Transverse colon (tissue), 4 donors: Measurements from ENCODE around the gene SP7. TPM values are rescaled to one million over a fixed set of nuclear protein-coding genes. Genes with fewer than 3 reads are reported as not detected.
A peak's percentile ranks its signal among the peaks of the same experiment; 100 is the strongest.

Source experiments
- DNase-seq: peaks from one replicate; pipeline ENCODE4 v3.0.0-alpha.2; 2019
- H3K27ac ChIP-seq, 4 donors: fragments of 200-600 bp; sonication (generic); 2 replicates each; pipeline ENCODE4 v1.5.1; 2016 to 2018; ENCODE audit warnings: inconsistent platforms in 4 of 4
- H3K27me3 ChIP-seq: fragments of 200-600 bp; sonication (generic); 2 replicates; pipeline ENCODE4 v1.5.1; 2017; ENCODE audit warnings: inconsistent platforms
- H3K36me3 ChIP-seq, 4 donors: fragments of 200-600 bp; sonication (generic); 2 replicates each; pipeline ENCODE4 v1.5.1; 2017 to 2019; ENCODE audit warnings: inconsistent platforms in 4 of 4
- H3K4me1 ChIP-seq, 4 donors: fragments of 200-600 bp; sonication (generic); 2 replicates each; pipeline ENCODE4 v1.5.1; 2017 to 2020; ENCODE audit warnings: inconsistent platforms in 4 of 4
- H3K4me3 ChIP-seq, 4 donors: fragments of 200-600 bp; sonication (generic); 1 replicate in 1 of 4; 2 replicates in 3 of 4; pipeline versions ENCODE4 v1.5.1 to v1.6.1; 2017 to 2019; ENCODE audit warnings: inconsistent platforms in 4 of 4
- H3K9me3 ChIP-seq, 2 donors: fragments of 200-600 bp; sonication (generic); 2 replicates each; pipeline ENCODE4 v1.5.1; 2017 to 2019; ENCODE audit warnings: inconsistent platforms in 2 of 2
- EP300 ChIP-seq: sonication (generic); formaldehyde crosslinking; IDR thresholded peaks from one replicate; pipeline ENCODE4 v1.6.1; 2017; ENCODE audit warnings: antibody characterized with exemption, low read depth
- POLR2A ChIP-seq: fragments of 450-650 bp; IDR thresholded peaks from one replicate; pipeline ENCODE4 v1.6.1; 2016; ENCODE audit warnings: antibody characterized with exemption, mild to moderate bottlenecking, moderate library complexity
- POLR2AphosphoS5 ChIP-seq, 3 donors: sonication (generic); formaldehyde crosslinking; IDR thresholded peaks; one replicate each; pipeline ENCODE4 v1.6.1; 2016; ENCODE audit warnings: antibody characterized with exemption in 3 of 3
- WGBS, 2 donors: methylation state at CpG; one replicate each; pipeline ENCODE4 v1.1.5; 2018; ENCODE audit warnings: low coverage in 1 of 2; 5-methylcytosine and 5-hydroxymethylcytosine counted together
- in situ Hi-C, 4 donors: fragments of 200-750 bp; cut with MboI; loops; one replicate each; pipeline versions ENCODE4 v1.15.0 to v1.15.1; 2017; ENCODE audit warnings: low sequenced_read_pairs in 3 of 4, low pct_ligation_motif_present in 1 of 4, low pct_unique_long_range_greater_than_20kb in 1 of 4
- intact Hi-C: fragments of 100-400 bp; cut with DNase I; formaldehyde crosslinking; loops from one replicate; pipeline ENCODE4 v1.15.1; 2023; ENCODE audit warnings: low total_unique reads
- total RNA-seq, 4 donors: library from RNA; depleted of rRNA; stranded (reverse); fragments of >200 nt; gene quantifications; one replicate each; pipeline ENCODE4 v1.1.0, GENCODE V29; 2016
- TF ChIP-seq, protein P1 (sequence below), 5 experiments: fragments of 200-600 bp in 3 of 5; fragments of 450-650 bp in 2 of 5; sonication (generic) in 3 of 5; IDR thresholded peaks; 1 replicate in 2 of 5; 2 replicates in 3 of 5; pipeline ENCODE4 v1.5.1; 2016 to 2017; ENCODE audit warnings: antibody characterized with exemption in 5 of 5, inconsistent platforms in 3 of 5, mild to moderate bottlenecking in 2 of 5, moderate library complexity in 1 of 5

SP7 gene
- total RNA-seq, 4 donors from 2014 or later: not detected

DNA sequence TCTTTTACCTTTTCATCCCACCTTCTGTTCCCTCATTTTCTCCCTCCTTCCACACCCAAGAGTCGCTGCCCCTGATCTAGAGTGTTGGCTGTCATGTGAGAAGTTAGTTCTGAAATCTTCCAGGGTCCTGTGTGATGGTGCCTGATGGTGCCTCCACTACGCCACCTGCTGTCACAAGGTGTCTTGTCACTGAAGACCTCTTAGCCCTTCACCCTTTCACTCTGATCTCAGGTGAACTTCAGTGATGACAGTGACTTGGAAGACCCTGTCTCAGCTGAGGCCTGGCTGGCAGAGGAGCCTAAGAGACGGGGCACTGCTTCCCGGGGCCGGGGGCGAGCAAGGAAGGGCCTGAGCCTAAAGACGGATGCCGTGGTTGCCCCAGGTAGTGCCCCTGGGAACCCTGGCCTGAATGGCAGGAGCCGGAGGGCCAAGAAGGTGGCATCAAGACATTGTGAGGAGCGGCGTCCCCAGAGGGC lies 48.4 kb downstream of the SP7 start:
- no peaks in the 10 kb centered on the region for H3K9me3 ChIP-seq
- no peak overlapping the region for H3K4me3 ChIP-seq
- peak; percentile 79 for DNase-seq
- in situ Hi-C loops: loop anchor here in 3 of 4 donors (10.0 to 25.0 kb wide), 2 partner anchors 73 to 225 kb away; partner anchors contain the start of gene TNS2 (in 1 of the 3)
- no peak overlapping the region for H3K27ac ChIP-seq
- intact Hi-C loops: loop anchor here (5.0 to 10.0 kb wide), 2 partner anchors 70 to 223 kb away; no protein-coding TSS in a partner anchor
- TF ChIP-seq POLR2A (no peak), EP300 (no peak), POLR2AphosphoS5 (IDR thresholded peaks at IDR 0.05) (no peak)
- TF ChIP-seq, protein P1, sequence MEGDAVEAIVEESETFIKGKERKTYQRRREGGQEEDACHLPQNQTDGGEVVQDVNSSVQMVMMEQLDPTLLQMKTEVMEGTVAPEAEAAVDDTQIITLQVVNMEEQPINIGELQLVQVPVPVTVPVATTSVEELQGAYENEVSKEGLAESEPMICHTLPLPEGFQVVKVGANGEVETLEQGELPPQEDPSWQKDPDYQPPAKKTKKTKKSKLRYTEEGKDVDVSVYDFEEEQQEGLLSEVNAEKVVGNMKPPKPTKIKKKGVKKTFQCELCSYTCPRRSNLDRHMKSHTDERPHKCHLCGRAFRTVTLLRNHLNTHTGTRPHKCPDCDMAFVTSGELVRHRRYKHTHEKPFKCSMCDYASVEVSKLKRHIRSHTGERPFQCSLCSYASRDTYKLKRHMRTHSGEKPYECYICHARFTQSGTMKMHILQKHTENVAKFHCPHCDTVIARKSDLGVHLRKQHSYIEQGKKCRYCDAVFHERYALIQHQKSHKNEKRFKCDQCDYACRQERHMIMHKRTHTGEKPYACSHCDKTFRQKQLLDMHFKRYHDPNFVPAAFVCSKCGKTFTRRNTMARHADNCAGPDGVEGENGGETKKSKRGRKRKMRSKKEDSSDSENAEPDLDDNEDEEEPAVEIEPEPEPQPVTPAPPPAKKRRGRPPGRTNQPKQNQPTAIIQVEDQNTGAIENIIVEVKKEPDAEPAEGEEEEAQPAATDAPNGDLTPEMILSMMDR (IDR thresholded peaks at IDR 0.05): peak; percentile 56 to 85 (median 63)
- H3K27me3 ChIP-seq: no peaks in the 10 kb centered on the region
- no peaks in the 10 kb centered on the region for H3K36me3 ChIP-seq
- H3K4me1 ChIP-seq: no peaks in the 10 kb centered on the region
- WGBS, 2 donors: 33 to 80% methylated on average over 1 to 11 of the region's 11 CpGs

DNA sequence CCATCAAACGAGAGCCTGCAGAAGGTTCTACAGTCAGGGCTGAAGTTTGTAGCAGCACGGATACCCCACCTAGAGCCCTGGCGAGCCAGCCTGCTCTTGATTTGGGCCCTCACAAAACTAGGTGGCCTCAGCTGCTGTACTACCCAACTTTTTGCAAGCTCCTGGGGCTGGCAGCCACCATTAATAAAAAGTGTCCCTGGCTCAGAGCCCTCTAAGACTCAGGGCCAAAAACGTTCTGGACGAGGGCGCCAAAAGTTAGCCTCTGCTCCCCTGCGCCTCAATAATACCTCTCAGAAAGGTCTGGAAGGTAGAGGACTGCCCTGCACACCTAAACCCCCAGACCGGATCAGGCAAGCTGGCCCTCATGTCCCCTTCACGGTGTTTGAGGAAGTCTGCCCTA lies 49.7 kb downstream of the SP7 start:
- no peaks in the 10 kb centered on the region for H3K9me3 ChIP-seq
- intact Hi-C loops: loop anchor here (5.0 to 10.0 kb wide), 2 partner anchors 69 to 222 kb away; no protein-coding TSS in a partner anchor
- H3K36me3 ChIP-seq: no peaks in the 10 kb centered on the region
- H3K4me3 ChIP-seq: no peak overlapping the region
- no peaks in the 10 kb centered on the region for H3K27me3 ChIP-seq
- TF ChIP-seq, protein P1 (IDR thresholded peaks at IDR 0.05): no peak
- no peaks in the 10 kb centered on the region for H3K4me1 ChIP-seq
- H3K27ac ChIP-seq: no peak overlapping the region
- WGBS, 2 donors: 94% methylated on average over 9 of the region's 9 CpGs; no CpG with 5 or more reads in 1 of the 2 donors
- DNase-seq: no peak
- in situ Hi-C loops: loop anchor here in 3 of 4 donors (10.0 to 25.0 kb wide), 2 partner anchors 72 to 224 kb away; partner anchors contain the start of gene TNS2 (in 1 of the 3)

DNA sequence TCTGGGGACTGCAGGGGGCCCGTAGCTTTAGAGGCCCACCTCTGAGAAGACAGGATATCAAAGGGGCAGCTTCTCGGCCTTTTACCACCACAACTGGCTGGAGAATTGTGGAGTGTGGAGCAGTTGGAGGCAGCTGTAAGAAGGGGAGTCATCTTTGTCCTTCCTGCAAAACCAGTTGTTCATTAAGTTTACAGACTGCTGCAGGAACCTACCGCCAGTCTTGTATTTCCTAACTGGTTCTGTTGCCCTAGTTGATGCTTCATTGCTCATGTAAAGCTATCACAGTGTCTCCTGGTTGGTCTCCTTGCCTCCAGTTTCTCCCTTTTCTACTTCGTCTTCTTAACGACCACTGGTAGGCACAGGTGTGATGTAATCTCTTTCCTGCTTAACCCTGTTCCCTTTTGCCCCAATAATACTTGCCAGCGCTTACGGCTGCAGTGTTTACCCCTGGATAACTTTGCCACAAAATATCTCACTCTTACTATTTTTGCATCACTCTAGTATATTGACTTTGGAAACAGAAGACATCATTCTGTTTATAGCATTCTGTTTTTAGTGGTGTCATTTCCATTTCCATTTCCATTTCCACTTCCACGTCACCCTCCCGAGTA lies 56.2 kb downstream of the SP7 start:
- no peak overlapping the region for H3K4me3 ChIP-seq
- H3K27ac ChIP-seq: no peak overlapping the region
- 85 to 91% methylated on average over 7 to 9 of the region's 9 CpGs for WGBS, 2 donors
- no peak for DNase-seq
- TF ChIP-seq, protein P1 (IDR thresholded peaks at IDR 0.05): no peak
- TF ChIP-seq EP300 (no peak), POLR2AphosphoS5 (IDR thresholded peaks at IDR 0.05) (no peak), POLR2A (no peak)
- intact Hi-C loops (loop anchor here (10.0 kb wide), 1 partner anchor 215 kb away; no protein-coding TSS in a partner anchor), in situ Hi-C loops (loop anchor here in 3 of 4 donors (5.0 to 25.0 kb wide), 3 partner anchors 65 to 218 kb away; partner anchors contain the start of gene TNS2 (in 1 of the 3))
- no peaks in the 10 kb centered on the region for H3K27me3 ChIP-seq
- no peaks in the 10 kb centered on the region for H3K36me3 ChIP-seq
- H3K4me1 ChIP-seq: no peaks in the 10 kb centered on the region
- no peaks in the 10 kb centered on the region for H3K9me3 ChIP-seq

DNA sequence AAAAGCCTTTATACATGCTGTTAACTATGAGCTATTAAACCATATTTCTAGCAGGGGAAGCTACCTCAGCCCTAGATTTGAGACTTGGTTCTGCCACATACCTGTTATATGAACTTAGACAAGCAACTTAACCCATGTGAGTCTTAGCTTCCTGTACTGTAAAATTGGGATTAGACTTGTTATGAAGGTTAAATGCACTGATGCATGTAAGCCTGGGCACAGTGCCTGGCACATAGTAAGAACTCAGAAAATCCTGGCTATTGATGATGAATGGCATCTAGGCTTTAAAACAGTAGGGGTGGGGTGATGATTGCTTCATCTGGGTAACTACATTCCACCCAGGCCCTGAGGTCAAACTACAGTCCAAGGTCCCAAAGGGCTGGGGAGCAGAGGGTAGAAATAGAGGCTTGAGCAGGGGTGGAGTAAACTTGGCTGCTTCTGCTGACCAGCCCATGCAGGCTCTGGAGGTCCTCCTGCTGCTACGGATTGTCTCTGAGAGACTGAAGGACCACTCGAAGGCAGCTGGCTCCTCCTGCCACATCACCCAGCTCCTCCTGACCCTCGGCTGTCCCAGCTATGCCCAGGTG lies 56.8 kb downstream of the SP7 start:
- in situ Hi-C loops: loop anchor here in 1 of 4 donors (25.0 kb wide), 1 partner anchor 217 kb away; the partner anchor contains the start of gene TNS2
- intact Hi-C loops: no loop called here
- DNase-seq: peak; percentile 38
- Histone ChIP-seq H3K27ac (no peak overlapping the region), H3K4me1 (no peaks in the 10 kb centered on the region), H3K27me3 (no peaks in the 10 kb centered on the region), H3K9me3 (no peaks in the 10 kb centered on the region), H3K4me3 (no peak overlapping the region), H3K36me3 (no peaks in the 10 kb centered on the region)
- 86% methylated on average over 3 of the region's 3 CpGs; no CpG with 5 or more reads in 1 of the 2 donors for WGBS, 2 donors
- TF ChIP-seq POLR2AphosphoS5 (IDR thresholded peaks at IDR 0.05) (no peak), EP300 (no peak), POLR2A (no peak)
- TF ChIP-seq, protein P1 (IDR thresholded peaks at IDR 0.05): no peak
